SK-N-SH (cell line): Measurements from ENCODE around the gene EXD1. TPM values are rescaled to one million over a fixed set of nuclear protein-coding genes. Genes with fewer than 3 reads are reported as not detected.

ENCODE experiments used
- CTCF ChIA-PET: fragments of 300-600, 350-600 bp; formaldehyde crosslinking; extraction: SDS; loops from one replicate; lab custom pipeline; 2021; lab: Yijun Ruan, JAX
- POLR2A ChIA-PET: fragments of 350-600 bp; sonication (Branson Sonifier 250); formaldehyde crosslinking; extraction: SDS; loops from one replicate; lab custom pipeline; 2020; ENCODE audit warnings: antibody characterized with exemption, inconsistent platforms; lab: Yijun Ruan, JAX
- DNase-seq: peaks from one replicate; pipeline ENCODE4 v3.0.0; 2012
- H2AFZ ChIP-seq: fragments of 200-600 bp; sonication (generic); 2 replicates; pipeline ENCODE4 v1.8.1; 2016; ENCODE audit warnings: antibody characterized with exemption, mild to moderate bottlenecking, low read depth
- H3F3A ChIP-seq: fragments of 200-600 bp; sonication (generic); replicated peaks from 2 replicates; pipeline ENCODE3; 2016; ENCODE audit warnings: antibody characterized with exemption, mild to moderate bottlenecking; ENCODE audit not compliant: insufficient read depth
- H3K27ac ChIP-seq, 2 experiments: fragments of 200-500 bp in 1 of 2; fragments of 200-600 bp in 1 of 2; sonication (Bioruptor generic) in 1 of 2; sonication (generic), shearing (Covaris generic) in 1 of 2; 2 replicates each; pipeline versions ENCODE4 v1.5.1 to v1.6.1; 2014 to 2016; ENCODE audit warnings: low read depth in 2 of 2, inconsistent platforms in 1 of 2, low read length in 1 of 2, mild to moderate bottlenecking in 1 of 2, mixed read lengths in 1 of 2
- H3K27me3 ChIP-seq: fragments of 200-600 bp; sonication (generic), shearing (Covaris generic); 2 replicates; pipeline ENCODE4 v1.6.1; 2016; ENCODE audit warnings: mixed run types; ENCODE audit not compliant: insufficient read depth
- H3K36me3 ChIP-seq, 2 experiments: fragments of 200-500 bp in 1 of 2; fragments of 200-600 bp in 1 of 2; sonication (Bioruptor generic) in 1 of 2; sonication (generic) in 1 of 2; replicated peaks in 1 of 2; 2 replicates each; pipeline versions ENCODE3 to v1.5.1; 2014 to 2016; ENCODE audit warnings: low read length in 1 of 2, mild to moderate bottlenecking in 1 of 2; ENCODE audit not compliant: insufficient read depth in 2 of 2, control insufficient read depth in 1 of 2
- H3K4me1 ChIP-seq, 2 experiments: fragments of 200-500 bp in 1 of 2; fragments of 200-600 bp in 1 of 2; sonication (Bioruptor generic) in 1 of 2; sonication (generic), shearing (Covaris generic) in 1 of 2; 2 replicates each; pipeline versions ENCODE4 v1.5.1 to v1.6.1; 2014 to 2016; ENCODE audit warnings: low read depth in 1 of 2, low read length in 1 of 2, mixed run types in 1 of 2; ENCODE audit not compliant: insufficient read depth in 2 of 2, control insufficient read depth in 1 of 2
- H3K4me2 ChIP-seq: fragments of 200-600 bp; sonication (generic), shearing (Covaris generic); 2 replicates; pipeline ENCODE4 v1.6.1; 2017; ENCODE audit warnings: mixed run types
- H3K4me3 ChIP-seq, 2 experiments: fragments of 200-500 bp in 1 of 2; fragments of 200-600 bp in 1 of 2; sonication (Bioruptor generic) in 1 of 2; sonication (generic), shearing (Covaris generic) in 1 of 2; 2 replicates each; pipeline versions ENCODE4 v1.5.1 to v1.8.1; 2014 to 2016; ENCODE audit warnings: low read depth in 2 of 2, inconsistent platforms in 1 of 2, low read length in 1 of 2, mild to moderate bottlenecking in 1 of 2, mixed read lengths in 1 of 2, moderate library complexity in 1 of 2
- H3K79me2 ChIP-seq: fragments of 200-600 bp; sonication (generic); 2 replicates; pipeline ENCODE4 v1.8.1; 2017; ENCODE audit warnings: mild to moderate bottlenecking; ENCODE audit not compliant: insufficient read depth
- H3K9ac ChIP-seq: fragments of 200-600 bp; sonication (generic); 2 replicates; pipeline ENCODE4 v1.6.1; 2017; ENCODE audit warnings: mixed run types
- H3K9me2 ChIP-seq: fragments of 200-600 bp; sonication (generic); 2 replicates; pipeline ENCODE4 v1.6.1; 2017; ENCODE audit warnings: mixed run types
- H3K9me3 ChIP-seq: fragments of 200-600 bp; sonication (generic); 2 replicates; pipeline ENCODE4 v1.6.1; 2017; ENCODE audit warnings: mixed run types, mild to moderate bottlenecking, moderate library complexity
- H4K20me1 ChIP-seq: fragments of 200-600 bp; sonication (generic); 2 replicates; pipeline ENCODE4 v1.6.1; 2017; ENCODE audit warnings: mild to moderate bottlenecking, mixed run types; ENCODE audit not compliant: insufficient read depth
- CHD2 ChIP-seq: fragments of 150-350 bp; IDR thresholded peaks from 2 replicates; pipeline ENCODE4 v1.6.1; 2018; ENCODE audit warnings: low read length; ENCODE audit not compliant: partially characterized antibody
- CTCF ChIP-seq: fragments of 200-600 bp; sonication (generic); IDR thresholded peaks from 2 replicates; pipeline ENCODE4 v1.6.1; 2017; ENCODE audit warnings: antibody characterized with exemption, mild to moderate bottlenecking, moderate library complexity
- ELF1 ChIP-seq: IDR thresholded peaks from 2 replicates; pipeline ENCODE4 v1.4.0; 2012
- FOXJ3 ChIP-seq: sonication (generic); formaldehyde crosslinking; IDR thresholded peaks from 2 replicates; pipeline ENCODE4 v1.5.1; 2020; ENCODE audit warnings: mild to moderate bottlenecking, missing genetic modification reagents
- IRF3 ChIP-seq: fragments of 150-350 bp; IDR thresholded peaks from 2 replicates; pipeline ENCODE4 v1.6.1; 2016; ENCODE audit warnings: mild to moderate bottlenecking, low read depth, low read length
- JUND ChIP-seq: IDR thresholded peaks from 2 replicates; pipeline ENCODE4 v1.4.0; 2012
- MAX ChIP-seq: IDR thresholded peaks from 2 replicates; pipeline ENCODE4 v1.4.0; 2012; ENCODE audit warnings: low read depth
- NFIC ChIP-seq: IDR thresholded peaks from 2 replicates; pipeline ENCODE4 v1.4.0; 2012; ENCODE audit warnings: borderline replicate concordance
- PBX3 ChIP-seq: IDR thresholded peaks from 2 replicates; pipeline ENCODE4; 2012
- POLR2AphosphoS5 ChIP-seq: IDR thresholded peaks from 2 replicates; pipeline ENCODE4 v1.6.1; 2012; ENCODE audit warnings: low read depth, low read length
- RAD21 ChIP-seq: IDR thresholded peaks from 2 replicates; pipeline ENCODE4 v1.6.1; 2012; ENCODE audit warnings: mild to moderate bottlenecking, low read length
- RXRA ChIP-seq: IDR thresholded peaks from 2 replicates; pipeline ENCODE4 v1.4.0; 2012; ENCODE audit warnings: low read depth, mild to moderate bottlenecking, borderline replicate concordance
- SIN3A ChIP-seq: IDR thresholded peaks from 2 replicates; pipeline ENCODE4 v1.6.1; 2012; ENCODE audit warnings: low read depth, mild to moderate bottlenecking, low read length, moderate library complexity, borderline replicate concordance
- SMC3 ChIP-seq: IDR thresholded peaks from 2 replicates; pipeline ENCODE4 v1.6.1; 2012; ENCODE audit warnings: low read depth, low read length, improper control_type of control experiment
- TAF1 ChIP-seq: IDR thresholded peaks from 2 replicates; pipeline ENCODE4 v1.6.1; 2012; ENCODE audit warnings: low read depth, mild to moderate bottlenecking, low read length, moderate library complexity, borderline replicate concordance
- TCF12 ChIP-seq: IDR thresholded peaks from 2 replicates; pipeline ENCODE4 v1.4.0; 2012
- USF1 ChIP-seq: IDR thresholded peaks from 2 replicates; pipeline ENCODE4 v1.4.0; 2012; ENCODE audit warnings: low read depth, borderline replicate concordance
- USF2 ChIP-seq: fragments of 150-350 bp; IDR thresholded peaks from 2 replicates; pipeline ENCODE4 v1.6.1; 2017; ENCODE audit warnings: antibody characterized with exemption, low read length, low read depth, borderline replicate concordance
- WGBS: methylation state at CpG from one replicate; pipeline ENCODE4 v1.1.6; 2017; ENCODE audit warnings: low lambda C conversion rate; 5-methylcytosine and 5-hydroxymethylcytosine counted together
- polyA plus RNA-seq, 3 experiments: library from polyadenylated mRNA; depleted of rRNA; stranded (reverse); fragments of >200 nt; gene quantifications; 2 replicates each; pipeline ENCODE4 v1.2.3, GENCODE V29; 2012

The EXD1 gene
- polyA plus RNA-seq, 1 of the 3 experiments (the other 2 are of a cell fraction), result 0.07 TPM

- H3K79me2 ChIP-seq, result no peaks in the 10 kb centered on the region
- H3K9ac ChIP-seq, result no peak overlapping the region
- H4K20me1 ChIP-seq, result no peaks in the 10 kb centered on the region
- H3K9me3 ChIP-seq, result no peaks in the 10 kb centered on the region
- no peak overlapping the region for H3K27ac ChIP-seq
- POLR2A ChIA-PET, result no interaction called here
- no peaks in the 10 kb centered on the region for H3F3A ChIP-seq
- peaks cover 10 to 25% of the 10 kb centered on the region in 2 experiments for H3K36me3 ChIP-seq
- no peaks in the 10 kb centered on the region for H3K4me1 ChIP-seq
- no peaks in the 10 kb centered on the region for H3K27me3 ChIP-seq
- no peak overlapping the region for H3K4me2 ChIP-seq
- no peaks in the 10 kb centered on the region for H3K9me2 ChIP-seq
- TF ChIP-seq JUND (no peak), TCF12 (no peak), RAD21 (no peak), TAF1 (no peak), USF2 (no peak), USF1 (no peak), IRF3 (no peak), ELF1 (no peak), NFIC (no peak), PBX3 (no peak), SIN3A (no peak), MAX (no peak), FOXJ3 (CRISPR knock-in tag) (no peak), POLR2AphosphoS5 (no peak), SMC3 (no peak), CHD2 (no peak), RXRA (no peak), CTCF (no peak)
- TF ChIP-seq, all 33 proteins: peak for 0
- DNase-seq, result no peak
- CTCF ChIA-PET, result interaction anchor here (0.8 kb wide), 1 partner anchor 9 kb away, joined by 3 read pairs; no protein-coding TSS in a partner anchor
- no peak overlapping the region for H3K4me3 ChIP-seq
- WGBS, result 90% methylated on average over 6 of the region's 6 CpGs
- no peak overlapping the region for H2AFZ ChIP-seq
Measured at GRCh38 chr15:41263891-41264351, 33.4 kb upstream of the EXD1 start.
